Jurkat, Clone E6-1 (cell line): Measurements from ENCODE around the gene PRKN.
A peak's percentile ranks its signal among the peaks of the same experiment; 100 is the strongest.

ENCODE experiments used
- DNase-seq: peaks from one replicate; pipeline ENCODE4 v3.0.0-alpha.2; 2011; ENCODE audit warnings: low read depth, low spot score
- H3K4me3 ChIP-seq: 2 replicates; pipeline ENCODE4 v1.5.1; 2011; ENCODE audit warnings: mild to moderate bottlenecking, low read length, control low read depth, moderate library complexity

The PRKN gene

GRCh38 chr6:162147805-162148204 is 579.8 kb downstream of the PRKN start:
- DNase-seq, result no peak
- no peak overlapping the region for H3K4me3 ChIP-seq

GRCh38 chr6:162147281-162147680 is 580.3 kb downstream of the PRKN start:
- no peak for DNase-seq
- no peak overlapping the region for H3K4me3 ChIP-seq

GRCh38 chr6:162140251-162140852 is 587.2 kb downstream of the PRKN start:
- no peak for DNase-seq

GRCh38 chr6:162125659-162126058 is 601.9 kb downstream of the PRKN start:
- DNase-seq, result no peak
- H3K4me3 ChIP-seq, result no peak overlapping the region

More at GRCh38 chr6:162140251-162140852, 587.2 kb downstream of the PRKN start:
- H3K4me3 ChIP-seq, result no peak overlapping the region

- H3K4me3 ChIP-seq, result no peak overlapping the region
- DNase-seq, result no peak
Observed at GRCh38 chr6:162124710-162125435, 602.7 kb downstream of the PRKN start.

- peak; percentile 44 for DNase-seq
- peak overlapping the region; percentile 33 for H3K4me3 ChIP-seq
Observed at GRCh38 chr6:162123797-162124196, 603.8 kb downstream of the PRKN start.

- H3K4me3 ChIP-seq, result no peak overlapping the region
- DNase-seq, result no peak
Observed at GRCh38 chr6:162119341-162119740, 608.2 kb downstream of the PRKN start.

- no peak for DNase-seq
- no peak overlapping the region for H3K4me3 ChIP-seq
Observed at GRCh38 chr6:162118706-162119105, 608.9 kb downstream of the PRKN start.

GRCh38 chr6:162116902-162117525 is 610.6 kb downstream of the PRKN start:
- H3K4me3 ChIP-seq, result no peak overlapping the region
- DNase-seq, result no peak

GRCh38 chr6:162109480-162110050 is 618.0 kb downstream of the PRKN start:
- H3K4me3 ChIP-seq, result no peak overlapping the region
- DNase-seq, result no peak

- no peak for DNase-seq
- H3K4me3 ChIP-seq, result no peak overlapping the region
Observed at GRCh38 chr6:162108041-162108440, 619.5 kb downstream of the PRKN start.

- DNase-seq, result no peak
- no peak overlapping the region for H3K4me3 ChIP-seq
Observed at GRCh38 chr6:162100096-162100495, 627.5 kb downstream of the PRKN start.

GRCh38 chr6:162099685-162100084 is 627.9 kb downstream of the PRKN start:
- no peak overlapping the region for H3K4me3 ChIP-seq
- no peak for DNase-seq

- DNase-seq, result no peak
- H3K4me3 ChIP-seq, result no peak overlapping the region
Observed at GRCh38 chr6:162092816-162093502, 634.6 kb downstream of the PRKN start.

GRCh38 chr6:162090734-162091133 is 636.8 kb downstream of the PRKN start:
- no peak for DNase-seq
- no peak overlapping the region for H3K4me3 ChIP-seq

- no peak overlapping the region for H3K4me3 ChIP-seq
- DNase-seq, result no peak
Observed at GRCh38 chr6:162088091-162088490, 639.5 kb downstream of the PRKN start.

GRCh38 chr6:162085561-162085960 is 642.0 kb downstream of the PRKN start:
- DNase-seq, result no peak
- no peak overlapping the region for H3K4me3 ChIP-seq

- DNase-seq, result no peak
- H3K4me3 ChIP-seq, result no peak overlapping the region
Observed at GRCh38 chr6:162082520-162082919, 645.0 kb downstream of the PRKN start.

- DNase-seq, result no peak
- no peak overlapping the region for H3K4me3 ChIP-seq
Observed at GRCh38 chr6:162078667-162079066, 648.9 kb downstream of the PRKN start.

GRCh38 chr6:162078126-162078525 is 649.4 kb downstream of the PRKN start:
- H3K4me3 ChIP-seq, result no peak overlapping the region
- no peak for DNase-seq
